ENCODE data around the gene HECTD2. TPM values are rescaled to one million over a fixed set of nuclear protein-coding genes. Genes with fewer than 3 reads are reported as not detected.
"Not testable (repeated sequence)": the region's sequence is repeated elsewhere in the genome, so short reads cannot be mapped to it uniquely, and the experiment has no call there.

The HECTD2 gene
- 1 to 10 TPM; 1.5 to 3.7 (median 3.1) TPM for total RNA-seq
- long read RNA-seq = 0 reads

GRCh38 chr10:91409869-91410637 is at the start of gene HECTD2:
TSS of gene HECTD2 (plus strand) at chr10:91410344. CDS start at chr10:91410439, 95 bp downstream.
- Histone ChIP-seq H3K9me3 (no peaks in the 10 kb centered on the region), H3K36me3 (no peaks in the 10 kb centered on the region), H3K27ac (peak within 1 kb of the TSS; percentile 97 to 99 (median 98)), H3K4me3 (peak within 1 kb of the TSS; percentile 64 to 80 (median 66)), H3K4me1 (no peaks in the 10 kb centered on the region), H3K27me3 (no peaks in the 10 kb centered on the region)
- intact Hi-C loops (cut with DNase I) = no loop called here
- no CpG with 5 or more reads among the region's 111 CpGs for WGBS (ENCODE audit: insufficient coverage, low coverage, low lambda C conversion rate, missing lambda C conversion rate)
- DNase-seq = peak; percentile 84 to 87 (median 85)
- peak; percentile 78 to 90 (median 86) for ATAC-seq
- TF ChIP-seq CTCF (IDR thresholded peaks at IDR 0.05) (peak; percentile 27 to 64 (median 46)), POLR2A (IDR thresholded peaks at IDR 0.05) (peak; percentile 35)

DNA sequence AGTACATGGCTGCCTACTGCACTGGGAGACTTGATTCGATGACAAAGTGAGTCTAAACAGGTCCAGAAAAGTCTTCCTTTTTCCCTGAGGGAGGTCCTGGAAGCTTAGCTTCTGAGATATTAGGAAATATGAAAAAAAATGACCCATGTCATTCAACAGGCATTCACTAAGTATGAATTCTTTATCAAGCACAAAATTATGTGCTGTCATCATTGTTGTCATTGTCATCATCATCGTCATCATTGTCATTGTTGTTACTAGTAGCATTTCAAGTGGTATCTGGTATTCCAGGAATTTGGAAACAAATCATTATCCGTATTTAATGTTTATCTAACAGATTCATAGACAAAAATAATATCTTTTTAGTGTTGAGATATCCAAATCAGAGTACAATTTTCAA is 49.7 kb upstream of the HECTD2 start:
- no peak for TF ChIP-seq CTCF (IDR thresholded peaks at IDR 0.05)
- no peak for TF ChIP-seq POLR2A (IDR thresholded peaks at IDR 0.05)
- peaks cover 0 to 3% of the 10 kb centered on the region in 2 donors for H3K27me3 ChIP-seq
- ATAC-seq (no peak), DNase-seq (no peak)
- WGBS (ENCODE audit: insufficient coverage, low coverage, low lambda C conversion rate, missing lambda C conversion rate) = 63% methylated on average over 3 of the region's 3 CpGs
- H3K36me3 ChIP-seq = no peaks in the 10 kb centered on the region
- H3K9me3 ChIP-seq = no peaks in the 10 kb centered on the region
- no peak overlapping the region for H3K4me3 ChIP-seq
- intact Hi-C loops (cut with DNase I) = no loop called here
- no peaks in the 10 kb centered on the region for H3K4me1 ChIP-seq
- no peak overlapping the region for H3K27ac ChIP-seq

GRCh38 chr10:91365519-91365918 is 44.6 kb upstream of the HECTD2 start:
- intact Hi-C loops (cut with DNase I); H3K27me3 ChIP-seq; DNase-seq; H3K4me3 ChIP-seq; ATAC-seq; H3K27ac ChIP-seq; H3K9me3 ChIP-seq; H3K4me1 ChIP-seq; H3K36me3 ChIP-seq: not testable (repeated sequence)
- WGBS (ENCODE audit: insufficient coverage, low coverage, low lambda C conversion rate, missing lambda C conversion rate) = 100% methylated on average over 1 of the region's 3 CpGs

- H3K9me3 ChIP-seq = no peaks in the 10 kb centered on the region
- ATAC-seq = no peak
- intact Hi-C loops (cut with DNase I) = no loop called here
- DNase-seq = no peak
- H3K27ac ChIP-seq = no peak overlapping the region
- no peaks in the 10 kb centered on the region for H3K27me3 ChIP-seq
- H3K4me3 ChIP-seq = no peak overlapping the region
- WGBS (ENCODE audit: insufficient coverage, low coverage, low lambda C conversion rate, missing lambda C conversion rate) = 67% methylated on average over 1 of the region's 1 CpG
- H3K4me1 ChIP-seq = no peaks in the 10 kb centered on the region
- no peaks in the 10 kb centered on the region for H3K36me3 ChIP-seq
- TF ChIP-seq POLR2A (IDR thresholded peaks at IDR 0.05) = no peak
- no peak for TF ChIP-seq CTCF (IDR thresholded peaks at IDR 0.05)
These were observed 43.4 kb upstream of the HECTD2 start for GRCh38 chr10:91366704-91367103.

DNA sequence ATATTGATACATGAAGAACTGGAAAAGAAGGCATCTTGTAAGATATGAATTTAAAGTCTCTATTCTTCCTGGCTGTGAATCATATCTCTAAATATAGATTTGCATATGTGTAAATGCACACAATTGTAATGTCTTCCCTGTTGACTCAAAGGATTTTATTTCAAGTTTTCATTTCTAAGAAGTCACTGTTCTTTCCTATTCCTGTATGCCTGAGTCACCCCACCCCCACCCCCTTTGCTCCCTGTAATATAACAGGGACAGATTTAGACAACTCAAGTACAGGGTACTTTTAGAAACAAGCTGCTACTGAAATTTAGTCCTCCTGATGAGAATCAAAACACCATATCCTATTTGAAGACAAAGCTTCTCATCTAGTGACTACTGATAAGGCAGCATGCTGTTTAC is 43.0 kb upstream of the HECTD2 start:
- H3K4me3 ChIP-seq = no peak overlapping the region
- intact Hi-C loops (cut with DNase I) = no loop called here

More for the DNA sequence above, 43.0 kb upstream of the HECTD2 start:
- ATAC-seq (no peak), DNase-seq (no peak)
- Histone ChIP-seq H3K9me3 (no peaks in the 10 kb centered on the region), H3K27ac (no peak overlapping the region), H3K27me3 (no peaks in the 10 kb centered on the region), H3K36me3 (no peaks in the 10 kb centered on the region), H3K4me1 (no peaks in the 10 kb centered on the region)
- no peak for TF ChIP-seq POLR2A (IDR thresholded peaks at IDR 0.05)
- TF ChIP-seq CTCF (IDR thresholded peaks at IDR 0.05) = no peak

All from right lobe of liver (tissue), 6 donors.